Upper lobe of left lung (tissue), 6 donors: ENCODE results near the gene ATP9B. TPM values are rescaled to one million over a fixed set of nuclear protein-coding genes. Genes with fewer than 3 reads are reported as not detected.

Source experiments
- ATAC-seq, 2 donors: fragments of 200-7000 bp; cut with Tn5 transposase; one replicate each; pipeline ENCODE4 v1.9.1; 2022; ENCODE audit warnings: mild to moderate bottlenecking in 2 of 2, moderate library complexity in 2 of 2; ENCODE audit not compliant: low FRiP score in 2 of 2
- DNase-seq, 2 donors: peaks; one replicate each; pipeline ENCODE4 v3.0.0-alpha.2; 2019 to 2020
- H3K27ac ChIP-seq, 4 donors: fragments of 200-600 bp; sonication (generic); one replicate each; pipeline ENCODE4 v1.5.1; 2016 to 2019
- H3K27me3 ChIP-seq, 4 donors: fragments of 200-600 bp; sonication (generic); one replicate each; pipeline ENCODE4 v1.5.1; 2017 to 2019
- H3K36me3 ChIP-seq, 4 donors: fragments of 200-600 bp; sonication (generic); one replicate each; pipeline ENCODE4 v1.5.1; 2016 to 2019
- H3K4me1 ChIP-seq, 4 donors: fragments of 200-600 bp; sonication (generic); one replicate each; pipeline ENCODE4 v1.5.1; 2018 to 2019
- H3K4me3 ChIP-seq, 4 donors: fragments of 200-600 bp; sonication (generic); one replicate each; pipeline ENCODE4 v1.5.1; 2017 to 2019; ENCODE audit warnings: mild to moderate bottlenecking in 2 of 4, moderate library complexity in 1 of 4
- H3K9me3 ChIP-seq, 4 donors: fragments of 200-600 bp; sonication (generic); one replicate each; pipeline ENCODE4 v1.5.1; 2018 to 2019
- CTCF ChIP-seq, 6 experiments: fragments of 450-650 bp in 4 of 6; fragments of 200-600 bp in 2 of 6; sonication (generic) in 2 of 6; IDR thresholded peaks; one replicate each; pipeline ENCODE4 v1.5.1; 2016 to 2019; ENCODE audit warnings: antibody characterized with exemption in 6 of 6
- EP300 ChIP-seq, 4 donors: sonication (generic); formaldehyde crosslinking; IDR thresholded peaks; one replicate each; pipeline ENCODE4 v1.5.1; 2017; ENCODE audit warnings: antibody characterized with exemption in 4 of 4, control low read depth in 2 of 4
- POLR2A ChIP-seq, 4 donors: fragments of 450-650 bp; IDR thresholded peaks; one replicate each; pipeline ENCODE4 v1.5.1; 2016 to 2017; ENCODE audit warnings: antibody characterized with exemption in 4 of 4, mild to moderate bottlenecking in 2 of 4
- POLR2AphosphoS5 ChIP-seq, 2 donors: sonication (generic); formaldehyde crosslinking; IDR thresholded peaks; one replicate each; pipeline ENCODE4 v1.5.1; 2017; ENCODE audit warnings: antibody characterized with exemption in 2 of 2
- WGBS, 2 donors: methylation state at CpG; one replicate each; pipeline ENCODE4 v1.1.5; 2017 to 2018; 5-methylcytosine and 5-hydroxymethylcytosine counted together
- total RNA-seq, 6 donors: library from RNA; depleted of rRNA in 4 of 6; stranded (reverse); fragments of >200 nt in 4 of 6; gene quantifications; one replicate each; pipeline versions ENCODE4 v1.1.0 to v1.2.1, GENCODE V29; 2016 to 2021
- donor health status: DM: no; HTN: no; CAD: no; lungs with moderate emphysema.
- donor health status: DM: no; HTN: yes; CAD: no; lungs with severe emphysema.

ATP9B gene
- total RNA-seq, 6 donors from 2014 or later, result 29.8 to 124 (median 49.2) TPM

DNA sequence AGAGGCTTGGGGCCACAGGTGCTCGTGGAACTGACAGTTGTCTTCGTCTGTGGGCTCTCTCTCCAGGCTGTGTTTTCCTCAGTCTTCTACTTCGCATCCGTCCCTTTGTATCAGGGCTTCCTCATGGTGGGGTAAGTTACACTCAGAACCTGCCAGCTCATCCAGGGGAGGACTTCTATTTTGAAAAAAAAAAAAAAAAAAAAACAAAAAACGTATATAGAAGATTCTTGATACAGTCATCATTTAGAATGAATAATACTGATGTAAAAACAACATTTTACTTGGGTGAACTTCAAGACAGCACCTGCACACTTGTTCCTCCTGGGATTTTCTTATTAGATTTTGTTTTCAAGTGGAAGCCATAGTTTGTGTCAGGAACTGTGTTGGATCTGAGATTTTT is 278.9 kb downstream of the ATP9B start:
- H3K36me3 ChIP-seq, result peaks cover 20 to 79% (median 62%) of the 10 kb centered on the region in 4 donors
- no peak for ATAC-seq

DNA sequence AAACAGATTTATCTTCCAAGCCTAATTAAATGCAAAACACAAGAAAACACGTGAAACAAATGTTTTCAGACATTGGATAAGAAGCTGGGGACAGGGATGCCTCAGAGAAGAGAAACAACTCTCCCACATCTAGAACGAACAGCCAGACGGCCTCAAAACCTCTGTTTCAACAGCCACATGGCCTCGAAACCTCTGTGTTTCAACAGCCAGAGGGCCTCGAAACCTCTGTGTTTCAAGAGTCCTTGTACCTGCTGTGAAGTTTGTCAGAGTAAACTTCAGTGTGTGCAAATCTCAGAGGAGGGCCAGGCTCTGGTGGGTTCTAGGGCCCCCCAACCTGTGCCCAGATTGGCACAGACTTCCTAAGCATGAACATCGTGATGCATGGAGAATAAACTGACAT is 283.2 kb downstream of the ATP9B start:
- Histone ChIP-seq H3K36me3 (peaks cover 0 to 46% (median 30%) of the 10 kb centered on the region in 4 donors), H3K4me3 (no peak overlapping the region), H3K9me3 (no peaks in the 10 kb centered on the region), H3K4me1 (no peaks in the 10 kb centered on the region), H3K27ac (no peak overlapping the region), H3K27me3 (no peaks in the 10 kb centered on the region)
- DNase-seq (no peak), ATAC-seq (no peak)
- WGBS, 2 donors, result 73 to 88% methylated on average over 6 of the region's 6 CpGs
- TF ChIP-seq POLR2A (IDR thresholded peaks at IDR 0.05), result no peak
- TF ChIP-seq POLR2AphosphoS5 (IDR thresholded peaks at IDR 0.05), result no peak
- TF ChIP-seq CTCF (IDR thresholded peaks at IDR 0.05), result no peak
- TF ChIP-seq EP300 (IDR thresholded peaks at IDR 0.05), result no peak

More for the DNA sequence above, 278.9 kb downstream of the ATP9B start:
- Histone ChIP-seq H3K4me1 (peaks cover 0 to 5% (median 2%) of the 10 kb centered on the region in 4 donors), H3K9me3 (no peaks in the 10 kb centered on the region), H3K27ac (no peak overlapping the region), H3K4me3 (no peak overlapping the region), H3K27me3 (no peaks in the 10 kb centered on the region)
- TF ChIP-seq POLR2A (IDR thresholded peaks at IDR 0.05), result no peak
- TF ChIP-seq EP300 (IDR thresholded peaks at IDR 0.05), result no peak
- no peak for TF ChIP-seq POLR2AphosphoS5 (IDR thresholded peaks at IDR 0.05)
- no peak for TF ChIP-seq CTCF (IDR thresholded peaks at IDR 0.05)
- no peak for DNase-seq
- 81 to 83% methylated on average over 5 of the region's 5 CpGs for WGBS, 2 donors

DNA sequence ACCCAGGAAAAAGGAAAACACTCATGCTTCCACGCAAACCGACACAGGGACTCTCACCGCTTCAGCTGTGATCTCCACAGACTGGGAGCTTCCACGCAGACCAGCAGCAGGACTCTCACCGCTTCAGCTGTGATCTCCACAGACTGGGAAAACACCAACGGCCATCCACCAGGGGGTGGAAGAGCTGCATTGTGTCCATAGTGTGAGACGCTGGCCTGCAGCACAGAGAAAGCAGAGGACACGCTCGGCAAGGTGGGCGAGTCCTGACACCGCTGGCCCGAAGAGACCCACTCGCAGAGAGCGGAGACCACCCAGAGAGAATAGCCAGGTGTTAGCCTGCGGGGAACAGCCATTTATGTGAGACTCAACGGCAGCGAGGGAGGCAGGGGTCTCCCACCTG is 284.1 kb downstream of the ATP9B start:
- Histone ChIP-seq H3K27me3 (no peaks in the 10 kb centered on the region), H3K4me3 (no peak overlapping the region), H3K9me3 (no peaks in the 10 kb centered on the region), H3K27ac (no peak overlapping the region), H3K36me3 (peaks cover 0 to 39% (median 23%) of the 10 kb centered on the region in 4 donors), H3K4me1 (no peaks in the 10 kb centered on the region)
- DNase-seq (peak in 1 of 2 donors; percentile 41), ATAC-seq (peak in 1 of 2 donors; percentile 10)
- WGBS, 2 donors, result 89 to 94% methylated on average over 15 to 17 of the region's 17 CpGs
- TF ChIP-seq EP300 (IDR thresholded peaks at IDR 0.05), result no peak
- no peak for TF ChIP-seq POLR2AphosphoS5 (IDR thresholded peaks at IDR 0.05)
- TF ChIP-seq POLR2A (IDR thresholded peaks at IDR 0.05), result no peak
- TF ChIP-seq CTCF (IDR thresholded peaks at IDR 0.05), result no peak

- no peak overlapping the region for H3K4me3 ChIP-seq
- no peak for TF ChIP-seq CTCF (IDR thresholded peaks at IDR 0.05)
- TF ChIP-seq EP300 (IDR thresholded peaks at IDR 0.05), result no peak
- TF ChIP-seq POLR2A (IDR thresholded peaks at IDR 0.05), result no peak
- TF ChIP-seq POLR2AphosphoS5 (IDR thresholded peaks at IDR 0.05), result no peak
- DNase-seq (no peak), ATAC-seq (no peak)
- no peaks in the 10 kb centered on the region for H3K9me3 ChIP-seq
- 82 to 83% methylated on average over 8 of the region's 8 CpGs for WGBS, 2 donors
- H3K27me3 ChIP-seq, result no peaks in the 10 kb centered on the region
- no peaks in the 10 kb centered on the region for H3K4me1 ChIP-seq
- H3K36me3 ChIP-seq, result peaks cover 0 to 35% (median 19%) of the 10 kb centered on the region in 4 donors
- no peak overlapping the region for H3K27ac ChIP-seq
These were observed 285.2 kb downstream of the ATP9B start for GRCh38 chr18:79354350-79354749.
